ENCODE results near the gene SULT1E1.

SULT1E1 gene, protein sequence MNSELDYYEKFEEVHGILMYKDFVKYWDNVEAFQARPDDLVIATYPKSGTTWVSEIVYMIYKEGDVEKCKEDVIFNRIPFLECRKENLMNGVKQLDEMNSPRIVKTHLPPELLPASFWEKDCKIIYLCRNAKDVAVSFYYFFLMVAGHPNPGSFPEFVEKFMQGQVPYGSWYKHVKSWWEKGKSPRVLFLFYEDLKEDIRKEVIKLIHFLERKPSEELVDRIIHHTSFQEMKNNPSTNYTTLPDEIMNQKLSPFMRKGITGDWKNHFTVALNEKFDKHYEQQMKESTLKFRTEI
- total RNA-seq = 0 reads per million in 3 donors

DNA sequence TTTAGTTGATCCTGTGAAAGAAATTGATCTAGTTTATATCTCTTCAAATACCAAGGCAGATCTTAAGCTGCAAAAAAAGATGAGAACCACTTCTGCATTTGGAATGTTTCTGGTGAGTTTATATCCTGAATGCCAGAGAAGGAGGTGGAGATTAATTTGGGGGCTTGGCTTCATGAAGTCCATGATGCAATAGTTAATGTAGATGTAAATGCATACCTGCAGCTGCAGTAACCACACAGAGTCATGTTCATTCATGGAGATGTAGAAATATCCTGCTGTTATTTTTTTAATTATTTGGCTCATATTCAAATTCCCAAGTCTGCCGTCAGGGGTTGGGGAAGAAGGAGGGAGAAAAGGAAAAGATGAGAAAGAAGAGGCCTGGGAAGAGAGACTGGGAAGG is at the start of gene SULT1E1:
SULT1E1 (minus strand) TSS at position 94 of the 400 bp plus-strand sequence. CDS start 2,501 bp downstream, outside the sequence.
- Histone ChIP-seq H3K9me3 (ENCODE audit: control insufficient read depth, low read length) (no peaks in the 10 kb centered on the region), H3K36me3 (ENCODE audit: control insufficient read depth, insufficient read depth, low read length) (no peaks in the 10 kb centered on the region), H3K27me3 (replicated peaks; ENCODE audit: control insufficient read depth, insufficient read depth, low read length, poor library complexity, severe bottlenecking) (no peaks in the 10 kb centered on the region), H3K27ac (ENCODE audit: insufficient read depth, low read length, poor library complexity, severe bottlenecking) (no peak within 1 kb of the TSS), H3K4me1 (ENCODE audit: control insufficient read depth, insufficient read depth, low read length, poor library complexity, severe bottlenecking) (no peaks in the 10 kb centered on the region), H3K4me3 (ENCODE audit: insufficient read depth, low read depth, low read length, poor library complexity, severe bottlenecking) (no peak within 1 kb of the TSS)
- DNase-seq = no peak

DNA sequence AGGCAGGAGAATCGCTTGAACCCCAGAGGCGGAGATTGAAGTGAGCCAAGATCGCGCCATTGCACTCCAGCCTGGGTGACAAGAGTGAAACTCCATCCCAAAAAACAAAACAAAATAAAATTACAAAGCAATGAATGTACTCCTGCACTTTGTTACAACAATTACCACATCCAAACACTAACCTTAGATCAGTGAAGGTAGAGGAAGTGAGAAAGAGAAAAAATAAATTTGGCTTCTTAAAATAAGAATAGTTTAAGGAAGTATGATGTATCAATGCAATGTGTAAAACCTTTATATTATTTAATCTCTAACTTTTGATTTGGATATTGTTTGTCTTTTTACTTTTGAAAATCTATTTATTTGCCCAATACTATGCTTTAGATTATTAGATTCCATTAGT is 49.2 kb upstream of the SULT1E1 start:
- no peaks in the 10 kb centered on the region for H3K9me3 ChIP-seq (ENCODE audit: control insufficient read depth, low read length)
- no peak for DNase-seq
- no peaks in the 10 kb centered on the region for H3K4me1 ChIP-seq (ENCODE audit: control insufficient read depth, insufficient read depth, low read length, poor library complexity, severe bottlenecking)
- no peak overlapping the region for H3K4me3 ChIP-seq (ENCODE audit: insufficient read depth, low read depth, low read length, poor library complexity, severe bottlenecking)
- H3K36me3 ChIP-seq (ENCODE audit: control insufficient read depth, insufficient read depth, low read length) = no peaks in the 10 kb centered on the region
- no peaks in the 10 kb centered on the region for H3K27me3 ChIP-seq (replicated peaks; ENCODE audit: control insufficient read depth, insufficient read depth, low read length, poor library complexity, severe bottlenecking)
- H3K27ac ChIP-seq (ENCODE audit: insufficient read depth, low read length, poor library complexity, severe bottlenecking) = no peak overlapping the region

DNA sequence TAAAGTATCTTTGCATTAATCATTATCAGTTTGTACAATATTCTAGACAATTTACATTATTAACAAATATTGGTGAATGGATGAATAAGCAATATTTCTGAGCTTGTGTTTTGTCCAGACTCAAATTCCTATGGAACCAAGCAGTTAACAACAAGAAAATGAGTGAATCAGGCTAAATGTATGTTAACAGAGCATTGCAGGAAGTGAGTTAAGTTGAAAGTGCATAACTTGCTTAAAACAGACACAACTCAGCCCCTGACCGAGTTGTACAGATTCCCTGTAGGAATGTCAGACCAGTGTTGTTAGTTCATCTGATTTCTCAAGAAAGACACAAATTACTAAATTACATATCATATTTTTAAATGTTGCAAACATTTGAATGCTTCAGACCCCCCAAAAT is 47.2 kb upstream of the SULT1E1 start:
- Histone ChIP-seq H3K9me3 (ENCODE audit: control insufficient read depth, low read length) (no peaks in the 10 kb centered on the region), H3K27me3 (replicated peaks; ENCODE audit: control insufficient read depth, insufficient read depth, low read length, poor library complexity, severe bottlenecking) (no peaks in the 10 kb centered on the region), H3K4me1 (ENCODE audit: control insufficient read depth, insufficient read depth, low read length, poor library complexity, severe bottlenecking) (no peaks in the 10 kb centered on the region), H3K27ac (ENCODE audit: insufficient read depth, low read length, poor library complexity, severe bottlenecking) (no peak overlapping the region), H3K36me3 (ENCODE audit: control insufficient read depth, insufficient read depth, low read length) (no peaks in the 10 kb centered on the region), H3K4me3 (ENCODE audit: insufficient read depth, low read depth, low read length, poor library complexity, severe bottlenecking) (no peak overlapping the region)
- no peak for DNase-seq

DNA sequence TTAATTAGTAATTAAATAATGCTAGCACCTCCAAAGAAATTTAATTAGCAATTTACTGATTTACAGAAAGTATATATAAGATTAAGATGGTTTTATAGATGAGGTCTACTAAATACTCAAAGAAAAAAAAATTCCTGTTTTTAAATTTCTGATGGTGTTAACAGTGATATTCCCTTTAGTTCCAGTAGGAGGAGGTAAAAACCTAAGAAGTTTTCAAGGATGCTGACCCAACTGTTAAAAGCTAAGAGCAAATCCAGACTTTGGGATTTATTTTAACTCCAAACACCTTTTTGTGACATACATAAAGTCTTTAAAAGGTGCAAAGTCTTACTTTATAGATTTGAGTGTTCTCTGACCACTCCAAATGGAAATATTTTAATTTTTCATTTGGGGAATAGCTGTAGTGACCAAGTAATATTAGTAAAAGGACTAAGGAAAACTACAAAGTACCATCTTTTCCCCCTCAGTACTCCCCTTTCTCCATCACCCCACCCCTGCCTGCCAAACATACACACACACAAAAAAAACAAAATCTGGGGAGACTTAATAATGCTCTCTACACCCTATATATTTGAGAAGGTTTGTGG is 36.7 kb upstream of the SULT1E1 start:
- Histone ChIP-seq H3K9me3 (ENCODE audit: control insufficient read depth, low read length) (no peaks in the 10 kb centered on the region), H3K27me3 (replicated peaks; ENCODE audit: control insufficient read depth, insufficient read depth, low read length, poor library complexity, severe bottlenecking) (peaks cover 2% of the 10 kb centered on the region), H3K36me3 (ENCODE audit: control insufficient read depth, insufficient read depth, low read length) (no peaks in the 10 kb centered on the region), H3K4me3 (ENCODE audit: insufficient read depth, low read depth, low read length, poor library complexity, severe bottlenecking) (no peak overlapping the region), H3K27ac (ENCODE audit: insufficient read depth, low read length, poor library complexity, severe bottlenecking) (no peak overlapping the region), H3K4me1 (ENCODE audit: control insufficient read depth, insufficient read depth, low read length, poor library complexity, severe bottlenecking) (no peaks in the 10 kb centered on the region)
- no peak for DNase-seq

DNA sequence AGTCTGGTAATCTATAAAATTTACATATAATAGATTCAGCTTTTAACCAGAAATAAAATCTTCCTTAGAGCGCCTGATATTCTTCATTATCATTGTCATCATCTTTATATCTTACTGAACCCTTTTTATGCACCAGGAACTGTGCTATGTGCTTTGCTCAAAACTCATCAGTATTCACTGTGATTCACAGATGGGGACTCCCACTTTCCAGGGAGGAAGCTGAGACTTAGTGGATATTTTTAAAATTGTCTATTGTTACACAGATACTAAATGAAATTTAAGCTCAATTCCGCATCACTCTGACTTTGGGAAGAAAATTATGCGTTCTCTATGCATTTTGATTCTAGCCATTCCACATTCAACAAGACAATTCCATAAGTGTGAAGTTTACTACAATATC is 34.8 kb upstream of the SULT1E1 start:
- H3K9me3 ChIP-seq (ENCODE audit: control insufficient read depth, low read length) = no peaks in the 10 kb centered on the region
- DNase-seq = no peak
- peaks cover 2% of the 10 kb centered on the region for H3K27me3 ChIP-seq (replicated peaks; ENCODE audit: control insufficient read depth, insufficient read depth, low read length, poor library complexity, severe bottlenecking)
- no peak overlapping the region for H3K4me3 ChIP-seq (ENCODE audit: insufficient read depth, low read depth, low read length, poor library complexity, severe bottlenecking)
- no peak overlapping the region for H3K27ac ChIP-seq (ENCODE audit: insufficient read depth, low read length, poor library complexity, severe bottlenecking)
- H3K4me1 ChIP-seq (ENCODE audit: control insufficient read depth, insufficient read depth, low read length, poor library complexity, severe bottlenecking) = no peaks in the 10 kb centered on the region
- no peaks in the 10 kb centered on the region for H3K36me3 ChIP-seq (ENCODE audit: control insufficient read depth, insufficient read depth, low read length)

DNA sequence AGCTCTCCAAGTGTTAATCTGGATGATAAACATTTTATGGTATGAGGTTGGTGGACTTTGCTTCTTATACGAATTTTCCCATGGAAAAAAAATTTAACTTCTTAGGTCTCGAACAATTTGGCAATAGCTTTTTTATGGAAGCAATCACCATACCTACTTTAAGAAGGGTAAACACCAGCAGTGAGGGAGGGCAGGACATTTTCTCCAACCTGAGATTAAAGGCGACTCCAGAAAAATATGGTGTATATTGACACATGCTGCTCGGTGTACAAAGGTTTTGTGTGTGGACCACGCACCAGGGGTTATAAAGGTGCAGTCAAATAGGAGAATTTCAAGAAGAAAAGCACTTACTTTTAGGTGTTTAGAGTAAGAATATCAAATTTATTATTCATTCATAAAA is 34.2 kb upstream of the SULT1E1 start:
- no peak for DNase-seq
- Histone ChIP-seq H3K36me3 (ENCODE audit: control insufficient read depth, insufficient read depth, low read length) (no peaks in the 10 kb centered on the region), H3K4me3 (ENCODE audit: insufficient read depth, low read depth, low read length, poor library complexity, severe bottlenecking) (no peak overlapping the region), H3K27ac (ENCODE audit: insufficient read depth, low read length, poor library complexity, severe bottlenecking) (no peak overlapping the region), H3K9me3 (ENCODE audit: control insufficient read depth, low read length) (no peaks in the 10 kb centered on the region), H3K27me3 (replicated peaks; ENCODE audit: control insufficient read depth, insufficient read depth, low read length, poor library complexity, severe bottlenecking) (peaks cover 2% of the 10 kb centered on the region), H3K4me1 (ENCODE audit: control insufficient read depth, insufficient read depth, low read length, poor library complexity, severe bottlenecking) (no peaks in the 10 kb centered on the region)

DNA sequence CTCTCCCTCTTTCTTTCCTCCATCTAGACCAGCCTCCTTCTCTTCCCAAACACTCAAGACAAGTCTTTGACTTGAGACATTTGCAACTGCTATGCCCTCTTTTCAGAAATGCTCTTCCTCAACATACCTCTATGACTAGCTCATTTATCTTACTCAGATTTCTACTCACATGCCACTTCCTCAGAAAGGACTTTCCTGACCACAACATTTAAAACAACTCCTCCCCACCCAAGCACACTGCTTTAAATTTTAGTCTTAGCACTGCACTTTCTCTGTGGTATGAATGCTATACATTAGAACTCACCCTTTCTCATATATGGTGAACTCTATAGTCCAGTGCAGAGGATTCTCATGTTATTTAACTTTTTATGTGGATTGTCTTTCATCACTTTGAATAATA is 28.4 kb upstream of the SULT1E1 start:
- H3K9me3 ChIP-seq (ENCODE audit: control insufficient read depth, low read length) = no peaks in the 10 kb centered on the region
- H3K4me3 ChIP-seq (ENCODE audit: insufficient read depth, low read depth, low read length, poor library complexity, severe bottlenecking) = no peak overlapping the region
- H3K36me3 ChIP-seq (ENCODE audit: control insufficient read depth, insufficient read depth, low read length) = no peaks in the 10 kb centered on the region
- no peak for DNase-seq
- H3K4me1 ChIP-seq (ENCODE audit: control insufficient read depth, insufficient read depth, low read length, poor library complexity, severe bottlenecking) = no peaks in the 10 kb centered on the region
- no peaks in the 10 kb centered on the region for H3K27me3 ChIP-seq (replicated peaks; ENCODE audit: control insufficient read depth, insufficient read depth, low read length, poor library complexity, severe bottlenecking)
- H3K27ac ChIP-seq (ENCODE audit: insufficient read depth, low read length, poor library complexity, severe bottlenecking) = no peak overlapping the region

DNA sequence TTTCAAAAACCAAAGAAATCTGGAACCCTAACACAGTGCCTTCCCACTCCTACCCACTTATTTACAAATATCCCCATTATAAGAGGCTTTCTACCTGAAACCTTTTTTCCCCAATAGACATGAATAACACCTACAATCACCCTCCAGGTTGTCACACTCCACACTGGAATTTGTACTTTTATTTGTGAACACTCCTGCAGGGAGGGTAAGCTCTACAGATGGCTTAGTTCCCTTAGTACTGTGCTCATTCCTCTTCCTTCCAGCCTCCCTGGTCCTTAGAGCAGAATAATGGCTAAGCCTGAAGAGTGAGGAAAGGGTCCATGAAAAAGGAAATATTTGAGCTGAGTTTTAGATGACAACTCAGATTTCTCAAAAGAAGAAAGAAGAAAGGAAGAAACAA is 22.2 kb upstream of the SULT1E1 start:
- no peaks in the 10 kb centered on the region for H3K36me3 ChIP-seq (ENCODE audit: control insufficient read depth, insufficient read depth, low read length)
- DNase-seq = no peak
- H3K27me3 ChIP-seq (replicated peaks; ENCODE audit: control insufficient read depth, insufficient read depth, low read length, poor library complexity, severe bottlenecking) = no peaks in the 10 kb centered on the region
- no peaks in the 10 kb centered on the region for H3K9me3 ChIP-seq (ENCODE audit: control insufficient read depth, low read length)
- no peaks in the 10 kb centered on the region for H3K4me1 ChIP-seq (ENCODE audit: control insufficient read depth, insufficient read depth, low read length, poor library complexity, severe bottlenecking)
- no peak overlapping the region for H3K27ac ChIP-seq (ENCODE audit: insufficient read depth, low read length, poor library complexity, severe bottlenecking)
- H3K4me3 ChIP-seq (ENCODE audit: insufficient read depth, low read depth, low read length, poor library complexity, severe bottlenecking) = no peak overlapping the region

DNA sequence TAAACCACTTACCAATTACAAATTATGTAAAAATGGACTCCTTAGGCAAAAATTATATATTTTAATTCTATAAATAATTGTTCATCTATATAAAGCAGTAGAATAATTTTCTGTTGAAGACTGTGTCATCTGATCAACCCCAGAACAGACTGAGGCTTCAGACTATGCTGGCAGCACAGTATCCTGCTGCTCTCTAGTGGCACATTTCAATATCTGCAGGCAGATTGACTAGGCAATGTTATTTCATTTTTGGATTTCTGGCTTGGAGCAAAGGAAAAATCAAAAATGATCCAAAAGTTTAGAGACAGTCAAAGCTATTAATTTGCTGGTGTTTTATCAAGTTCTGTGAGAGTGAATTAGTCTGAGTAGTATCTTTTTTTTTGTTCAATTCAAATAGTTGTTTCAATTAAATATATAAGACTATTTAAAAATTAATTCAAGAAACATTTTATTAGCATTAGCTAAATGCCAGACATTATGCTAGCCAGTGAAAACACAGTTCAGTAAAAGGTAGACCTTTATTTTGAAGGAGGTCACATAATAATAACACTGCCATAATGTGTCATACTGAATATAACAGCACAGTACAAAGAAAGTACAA is 21.3 kb upstream of the SULT1E1 start:
- no peak for DNase-seq

DNA sequence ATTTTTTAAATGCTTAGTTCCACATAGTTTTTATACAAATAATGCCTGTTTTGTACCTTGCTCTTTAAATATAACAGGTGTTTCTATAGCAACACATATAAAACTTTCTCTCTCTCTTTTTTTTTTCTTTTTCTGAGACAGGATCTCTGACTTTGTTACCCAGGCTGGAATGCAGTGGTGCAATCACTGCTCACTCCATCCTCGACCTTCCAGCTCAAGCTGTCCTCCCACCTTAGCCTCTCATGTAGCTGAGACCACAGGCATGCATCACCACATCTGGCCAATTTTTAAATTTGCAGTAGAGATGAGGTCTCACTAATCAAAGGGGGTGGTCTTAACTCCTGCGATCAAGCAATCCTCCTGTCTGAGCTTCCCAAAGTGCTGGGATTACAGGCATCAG is 18.3 kb upstream of the SULT1E1 start:
- no peak for DNase-seq
- H3K4me1 ChIP-seq (ENCODE audit: control insufficient read depth, insufficient read depth, low read length, poor library complexity, severe bottlenecking) = no peaks in the 10 kb centered on the region
- H3K36me3 ChIP-seq (ENCODE audit: control insufficient read depth, insufficient read depth, low read length) = no peaks in the 10 kb centered on the region
- no peaks in the 10 kb centered on the region for H3K27me3 ChIP-seq (replicated peaks; ENCODE audit: control insufficient read depth, insufficient read depth, low read length, poor library complexity, severe bottlenecking)
- no peak overlapping the region for H3K27ac ChIP-seq (ENCODE audit: insufficient read depth, low read length, poor library complexity, severe bottlenecking)
- H3K4me3 ChIP-seq (ENCODE audit: insufficient read depth, low read depth, low read length, poor library complexity, severe bottlenecking) = no peak overlapping the region
- no peaks in the 10 kb centered on the region for H3K9me3 ChIP-seq (ENCODE audit: control insufficient read depth, low read length)

More for the DNA sequence above, 21.3 kb upstream of the SULT1E1 start:
- H3K27me3 ChIP-seq (replicated peaks; ENCODE audit: control insufficient read depth, insufficient read depth, low read length, poor library complexity, severe bottlenecking) = no peaks in the 10 kb centered on the region
- H3K4me3 ChIP-seq (ENCODE audit: insufficient read depth, low read depth, low read length, poor library complexity, severe bottlenecking) = no peak overlapping the region
- H3K4me1 ChIP-seq (ENCODE audit: control insufficient read depth, insufficient read depth, low read length, poor library complexity, severe bottlenecking) = no peaks in the 10 kb centered on the region
- H3K27ac ChIP-seq (ENCODE audit: insufficient read depth, low read length, poor library complexity, severe bottlenecking) = no peak overlapping the region
- H3K9me3 ChIP-seq (ENCODE audit: control insufficient read depth, low read length) = no peaks in the 10 kb centered on the region
- no peaks in the 10 kb centered on the region for H3K36me3 ChIP-seq (ENCODE audit: control insufficient read depth, insufficient read depth, low read length)
